NCI-H1048 (cell line): ENCODE measurements around the gene GPR162.

Experiments used
- DNase-seq: peaks from one replicate; lab custom pipeline; 2025; lab: John Stamatoyannopoulos, UW

GPR162 gene

GRCh38 chr12:6834873-6835272, 13.3 kb downstream of the GPR162 start:
- DNase-seq, result no peak

- DNase-seq, result no peak
Measured at GRCh38 chr12:6836851-6837250, 15.2 kb downstream of the GPR162 start.

GRCh38 chr12:6837370-6838060, 15.9 kb downstream of the GPR162 start:
- DNase-seq, result no peak

- no peak for DNase-seq
Measured at GRCh38 chr12:6838854-6839253, 17.2 kb downstream of the GPR162 start.

GRCh38 chr12:6839482-6840201, 18.0 kb downstream of the GPR162 start:
- no peak for DNase-seq

GRCh38 chr12:6840330-6840729, 18.7 kb downstream of the GPR162 start:
- no peak for DNase-seq

- no peak for DNase-seq
Measured at GRCh38 chr12:6840761-6841515, 19.3 kb downstream of the GPR162 start, which contains the start of gene GNB3. TSS of gene GNB3 (plus strand) at chr12:6840925. CDS start at chr12:6841288, 363 bp downstream.

GRCh38 chr12:6842075-6842474, 20.5 kb downstream of the GPR162 start:
- no peak for DNase-seq

- no peak for DNase-seq
Measured at GRCh38 chr12:6843118-6843902, 21.7 kb downstream of the GPR162 start.

- DNase-seq, result no peak
Measured at GRCh38 chr12:6845395-6845794, 23.8 kb downstream of the GPR162 start.

- DNase-seq, result no peak
Measured at GRCh38 chr12:6846316-6846869, 24.8 kb downstream of the GPR162 start.

- DNase-seq, result no peak
Measured at GRCh38 chr12:6847676-6848075, 26.1 kb downstream of the GPR162 start.

GRCh38 chr12:6849427-6849826, 27.8 kb downstream of the GPR162 start:
- no peak for DNase-seq

- DNase-seq, result no peak
Measured at GRCh38 chr12:6849976-6850560, 28.4 kb downstream of the GPR162 start.

GRCh38 chr12:6850796-6851152, 29.2 kb downstream of the GPR162 start:
- no peak for DNase-seq

- DNase-seq, result peak; percentile 92
Measured at GRCh38 chr12:6851153-6851920, 29.7 kb downstream of the GPR162 start, which contains the start of gene CDCA3. TSS of gene CDCA3 (minus strand) at chr12:6851286. CDS start at chr12:6850952, 334 bp downstream.

GRCh38 chr12:6851921-6852650, 30.5 kb downstream of the GPR162 start, which contains the start of gene USP5:
TSS of gene USP5 (plus strand) at chr12:6852150. CDS start at chr12:6852180, 30 bp downstream.
- peak; percentile 97 for DNase-seq

GRCh38 chr12:6852651-6853354, 31.2 kb downstream of the GPR162 start:
- no peak for DNase-seq

- no peak for DNase-seq
Measured at GRCh38 chr12:6853626-6854025, 32.0 kb downstream of the GPR162 start.
